Osteoblast (primary cell): ENCODE results near the gene NTNG1. TPM values are rescaled to one million over a fixed set of nuclear protein-coding genes. Genes with fewer than 3 reads are reported as not detected.
A peak's percentile ranks its signal among the peaks of the same experiment; 100 is the strongest.

Experiments
- DNase-seq: peaks from one replicate; pipeline ENCODE4 v3.0.0; 2011; ENCODE audit warnings: low spot score, mixed read lengths; ENCODE audit not compliant: insufficient read length; ENCODE audit errors: missing footprints
- H2AFZ ChIP-seq: 2 replicates; pipeline ENCODE4 v1.6.0; 2011; ENCODE audit warnings: mild to moderate bottlenecking, low read length
- H3K27ac ChIP-seq: 2 replicates; pipeline ENCODE4 v1.5.1; 2011; ENCODE audit warnings: mild to moderate bottlenecking, low read depth, low read length, moderate library complexity
- H3K27me3 ChIP-seq: 2 replicates; pipeline ENCODE4 v1.6.0; 2012; ENCODE audit warnings: mild to moderate bottlenecking, control low read depth, inconsistent platforms, low read length, moderate library complexity; ENCODE audit not compliant: insufficient read depth
- H3K36me3 ChIP-seq: 2 replicates; pipeline ENCODE4 v1.5.1; 2011; ENCODE audit warnings: mild to moderate bottlenecking, low read length, control low read depth, moderate library complexity; ENCODE audit not compliant: insufficient read depth
- H3K4me1 ChIP-seq: 2 replicates; pipeline ENCODE4 v1.5.1; 2011; ENCODE audit warnings: mild to moderate bottlenecking, low read length, control low read depth, moderate library complexity; ENCODE audit not compliant: insufficient read depth
- H3K4me2 ChIP-seq: 2 replicates; pipeline ENCODE4 v1.6.0; 2011; ENCODE audit warnings: mild to moderate bottlenecking, low read length; ENCODE audit not compliant: insufficient read depth
- H3K4me3 ChIP-seq: fragments of 200-600 bp; sonication (generic); 3 replicates; pipeline ENCODE4 v1.5.1; 2012; ENCODE audit warnings: mild to moderate bottlenecking, low read length, inconsistent platforms; ENCODE audit not compliant: insufficient read depth
- H3K79me2 ChIP-seq: 2 replicates; pipeline ENCODE4 v1.6.0; 2012; ENCODE audit warnings: mild to moderate bottlenecking, low read length, control low read depth, inconsistent platforms; ENCODE audit not compliant: insufficient read depth
- H3K9me3 ChIP-seq: 2 replicates; pipeline ENCODE4 v1.5.1; 2011; ENCODE audit warnings: low read depth, low read length, control low read depth
- H4K20me1 ChIP-seq: 2 replicates; pipeline ENCODE4 v1.6.0; 2012; ENCODE audit warnings: mild to moderate bottlenecking, low read length, control low read depth; ENCODE audit not compliant: insufficient read depth
- total RNA-seq: library from RNA; depleted of rRNA; stranded (reverse); fragments of >200 nt; gene quantifications from 2 replicates; pipeline ENCODE4 v1.2.3, GENCODE V29; 2012
- TF ChIP-seq, protein P1 (sequence below): IDR thresholded peaks from 2 replicates; pipeline ENCODE4 v1.5.1; 2011; ENCODE audit warnings: mild to moderate bottlenecking, low read depth, low read length, moderate library complexity; ENCODE audit errors: extremely low read depth

The NTNG1 gene
- total RNA-seq, 1 donor = 3.6 TPM

GRCh38 chr1:107394301-107394700, 253.5 kb downstream of the NTNG1 start:
- H3K4me3 ChIP-seq = no peak overlapping the region
- no peaks in the 10 kb centered on the region for H3K9me3 ChIP-seq
- no peak overlapping the region for H3K27ac ChIP-seq
- H3K4me1 ChIP-seq = no peaks in the 10 kb centered on the region
- H3K4me2 ChIP-seq = no peak overlapping the region
- H2AFZ ChIP-seq = no peak overlapping the region
- no peaks in the 10 kb centered on the region for H3K79me2 ChIP-seq
- H4K20me1 ChIP-seq = no peaks in the 10 kb centered on the region
- no peak for DNase-seq
- H3K36me3 ChIP-seq = no peaks in the 10 kb centered on the region
- no peaks in the 10 kb centered on the region for H3K27me3 ChIP-seq
- TF ChIP-seq, protein P1, sequence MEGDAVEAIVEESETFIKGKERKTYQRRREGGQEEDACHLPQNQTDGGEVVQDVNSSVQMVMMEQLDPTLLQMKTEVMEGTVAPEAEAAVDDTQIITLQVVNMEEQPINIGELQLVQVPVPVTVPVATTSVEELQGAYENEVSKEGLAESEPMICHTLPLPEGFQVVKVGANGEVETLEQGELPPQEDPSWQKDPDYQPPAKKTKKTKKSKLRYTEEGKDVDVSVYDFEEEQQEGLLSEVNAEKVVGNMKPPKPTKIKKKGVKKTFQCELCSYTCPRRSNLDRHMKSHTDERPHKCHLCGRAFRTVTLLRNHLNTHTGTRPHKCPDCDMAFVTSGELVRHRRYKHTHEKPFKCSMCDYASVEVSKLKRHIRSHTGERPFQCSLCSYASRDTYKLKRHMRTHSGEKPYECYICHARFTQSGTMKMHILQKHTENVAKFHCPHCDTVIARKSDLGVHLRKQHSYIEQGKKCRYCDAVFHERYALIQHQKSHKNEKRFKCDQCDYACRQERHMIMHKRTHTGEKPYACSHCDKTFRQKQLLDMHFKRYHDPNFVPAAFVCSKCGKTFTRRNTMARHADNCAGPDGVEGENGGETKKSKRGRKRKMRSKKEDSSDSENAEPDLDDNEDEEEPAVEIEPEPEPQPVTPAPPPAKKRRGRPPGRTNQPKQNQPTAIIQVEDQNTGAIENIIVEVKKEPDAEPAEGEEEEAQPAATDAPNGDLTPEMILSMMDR = no peak

GRCh38 chr1:107401704-107402103, 260.9 kb downstream of the NTNG1 start:
- Histone ChIP-seq H3K4me3 (no peak overlapping the region), H4K20me1 (no peaks in the 10 kb centered on the region), H3K36me3 (no peaks in the 10 kb centered on the region), H3K9me3 (no peaks in the 10 kb centered on the region), H3K79me2 (no peaks in the 10 kb centered on the region), H2AFZ (no peak overlapping the region), H3K4me1 (peaks cover 7% of the 10 kb centered on the region), H3K27me3 (no peaks in the 10 kb centered on the region), H3K4me2 (no peak overlapping the region), H3K27ac (no peak overlapping the region)
- DNase-seq = no peak
- TF ChIP-seq, protein P1 = no peak

DNA sequence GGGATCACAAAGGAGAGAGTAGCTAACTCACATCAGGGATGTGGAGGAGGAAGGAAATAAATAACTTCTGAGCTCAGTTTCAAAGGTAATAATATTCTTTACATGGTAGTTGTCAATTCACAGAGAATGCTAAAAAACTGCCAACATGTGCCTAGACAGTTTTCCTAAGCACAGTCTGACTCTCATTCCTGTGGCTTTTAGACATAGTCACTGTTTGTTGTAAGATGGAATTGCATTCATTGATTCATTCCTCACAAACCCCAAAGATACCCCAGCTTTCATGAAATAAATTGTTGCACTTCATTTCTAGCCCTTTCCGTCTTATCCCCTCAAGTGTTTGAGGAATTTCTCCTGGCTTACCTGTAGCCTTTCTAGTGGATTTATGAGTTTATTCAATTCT, 263.9 kb downstream of the NTNG1 start:
- Histone ChIP-seq H4K20me1 (no peaks in the 10 kb centered on the region), H3K4me1 (peaks cover 7% of the 10 kb centered on the region), H3K9me3 (no peaks in the 10 kb centered on the region), H3K4me3 (no peak overlapping the region), H2AFZ (no peak overlapping the region), H3K27me3 (no peaks in the 10 kb centered on the region), H3K4me2 (peak overlapping the region; percentile 15), H3K27ac (no peak overlapping the region), H3K79me2 (no peaks in the 10 kb centered on the region), H3K36me3 (no peaks in the 10 kb centered on the region)
- TF ChIP-seq, protein P1 = no peak
- DNase-seq = no peak

GRCh38 chr1:107405236-107405635, 264.4 kb downstream of the NTNG1 start:
- Histone ChIP-seq H3K4me1 (peaks cover 7% of the 10 kb centered on the region), H3K4me3 (no peak overlapping the region), H3K79me2 (no peaks in the 10 kb centered on the region), H3K27ac (no peak overlapping the region), H3K4me2 (peak overlapping the region; percentile 15), H3K36me3 (no peaks in the 10 kb centered on the region), H4K20me1 (no peaks in the 10 kb centered on the region), H3K9me3 (no peaks in the 10 kb centered on the region), H3K27me3 (no peaks in the 10 kb centered on the region), H2AFZ (no peak overlapping the region)
- no peak for DNase-seq
- TF ChIP-seq, protein P1 = no peak
